HFFc6 (cell line): ENCODE data around the gene C1orf174. TPM values are rescaled to one million over a fixed set of nuclear protein-coding genes. Genes with fewer than 3 reads are reported as not detected.

Experiments
- DNase-seq: peaks from one replicate; pipeline ENCODE4 v3.0.0-alpha.2; 2018
- H3K27ac Mint-ChIP-seq: 2 replicates; pipeline ENCODE4 v1.8.0; 2020; ENCODE audit warnings: mild to moderate bottlenecking, mixed read lengths
- H3K27me3 Mint-ChIP-seq: 2 replicates; pipeline ENCODE4 v1.8.0; 2021; ENCODE audit warnings: mild to moderate bottlenecking, moderate library complexity, mixed read lengths; ENCODE audit not compliant: insufficient read depth
- H3K36me3 Mint-ChIP-seq: 2 replicates; pipeline ENCODE4 v1.8.0; 2021; ENCODE audit warnings: low read depth, mixed read lengths
- H3K4me1 Mint-ChIP-seq: 2 replicates; pipeline ENCODE4 v1.8.0; 2020; ENCODE audit warnings: low read depth, mixed read lengths
- H3K4me3 Mint-ChIP-seq: 2 replicates; pipeline ENCODE4 v1.8.0; 2020; ENCODE audit warnings: mild to moderate bottlenecking, moderate library complexity, mixed read lengths
- H3K9me3 Mint-ChIP-seq: 2 replicates; pipeline ENCODE4 v1.8.0; 2020; ENCODE audit warnings: mild to moderate bottlenecking, mixed read lengths
- CTCF ChIP-seq: fragments of 200-600 bp; sonication (generic); IDR thresholded peaks from 2 replicates; pipeline ENCODE4 v1.5.0; 2021; ENCODE audit warnings: antibody characterized with exemption, mild to moderate bottlenecking
- total RNA-seq, 6 experiments: library from RNA; stranded (reverse); fragmentation: NEBNext Ultra II Directional; extraction: Animal tissue kit (Norgen Biotek cat#: 25700); gene quantifications; 2 replicates in 1 of 6; 3 replicates in 5 of 6; pipeline ENCODE4 v1.2.3, GENCODE V29; 2021

The C1orf174 gene
- total RNA-seq, 6 experiments from 2014 or later: 19.2 to 23.5 (median 20.7) TPM

- no peak overlapping the region for H3K27ac Mint-ChIP-seq
- H3K9me3 Mint-ChIP-seq: no peaks in the 10 kb centered on the region
- H3K4me1 Mint-ChIP-seq: no peaks in the 10 kb centered on the region
- no peak overlapping the region for H3K4me3 Mint-ChIP-seq
- DNase-seq: no peak
- TF ChIP-seq CTCF: no peak
- no peaks in the 10 kb centered on the region; the same call in 1 of the 2 replicates for H3K27me3 Mint-ChIP-seq
- no peaks in the 10 kb centered on the region for H3K36me3 Mint-ChIP-seq
Measured at GRCh38 chr1:3910049-3910731, 10.1 kb upstream of the C1orf174 start.

GRCh38 chr1:3909615-3910014 is 9.5 kb upstream of the C1orf174 start:
- Mint-ChIP-seq H3K27ac (no peak overlapping the region), H3K4me3 (no peak overlapping the region), H3K4me1 (no peaks in the 10 kb centered on the region), H3K9me3 (no peaks in the 10 kb centered on the region), H3K27me3 (no peaks in the 10 kb centered on the region; the same call in 1 of the 2 replicates), H3K36me3 (no peaks in the 10 kb centered on the region)
- no peak for TF ChIP-seq CTCF
- DNase-seq: no peak

GRCh38 chr1:3908886-3909517 is 8.9 kb upstream of the C1orf174 start:
- no peak overlapping the region for H3K27ac Mint-ChIP-seq
- H3K4me1 Mint-ChIP-seq: no peaks in the 10 kb centered on the region
- H3K27me3 Mint-ChIP-seq: no peaks in the 10 kb centered on the region; the same call in 1 of the 2 replicates
- H3K9me3 Mint-ChIP-seq: no peaks in the 10 kb centered on the region
- H3K36me3 Mint-ChIP-seq: no peaks in the 10 kb centered on the region
- no peak overlapping the region for H3K4me3 Mint-ChIP-seq
- DNase-seq: no peak
- no peak for TF ChIP-seq CTCF

GRCh38 chr1:3907621-3908165 is 7.6 kb upstream of the C1orf174 start:
- no peak for DNase-seq
- H3K36me3 Mint-ChIP-seq: no peaks in the 10 kb centered on the region
- peaks cover 9% of the 10 kb centered on the region; the same call in 1 of the 2 replicates for H3K4me1 Mint-ChIP-seq
- no peak overlapping the region for H3K4me3 Mint-ChIP-seq
- H3K27me3 Mint-ChIP-seq: no peaks in the 10 kb centered on the region; the same call in 1 of the 2 replicates
- no peak overlapping the region for H3K27ac Mint-ChIP-seq
- no peaks in the 10 kb centered on the region for H3K9me3 Mint-ChIP-seq
- no peak for TF ChIP-seq CTCF

GRCh38 chr1:3907031-3907534 is 7.0 kb upstream of the C1orf174 start:
- TF ChIP-seq CTCF: peak; percentile 31

More at GRCh38 chr1:3907031-3907534, 7.0 kb upstream of the C1orf174 start:
- Mint-ChIP-seq H3K27me3 (no peaks in the 10 kb centered on the region; the same call in 1 of the 2 replicates), H3K9me3 (no peaks in the 10 kb centered on the region), H3K27ac (no peak overlapping the region), H3K36me3 (no peaks in the 10 kb centered on the region), H3K4me3 (no peak overlapping the region), H3K4me1 (peaks cover 11% of the 10 kb centered on the region; the same call in 1 of the 2 replicates)
- DNase-seq: no peak
